IMR-90 (cell line): Measurements from ENCODE around the gene SIGLEC11. TPM values are rescaled to one million over a fixed set of nuclear protein-coding genes. Genes with fewer than 3 reads are reported as not detected.

Source experiments
- ATAC-seq: fragments of 200-7000 bp; cut with Tn5 transposase; 2 replicates; pipeline ENCODE4 v1.9.1; 2020; ENCODE audit warnings: low read depth, mild to moderate bottlenecking, moderate library complexity
- BruUV-seq: library from RNA; stranded (reverse); fragments of 400-500 nt; replicated peaks from 2 replicates; lab custom pipeline; 2021; lab: Mats Ljungman, UMichigan
- CTCF ChIA-PET: fragments of 300-600 bp; formaldehyde crosslinking; extraction: SDS; loops from one replicate; lab custom pipeline; 2021; ENCODE audit warnings: antibody characterized with exemption; lab: Yijun Ruan, JAX
- POLR2A ChIA-PET: fragments of 300-600 bp; sonication (Branson Sonifier 250); formaldehyde crosslinking; loops from one replicate; lab custom pipeline; 2022; ENCODE audit warnings: antibody characterized with exemption; ENCODE audit not compliant: unreplicated experiment; lab: Charles Lee
- DNase-seq: peaks from one replicate; pipeline ENCODE4 v3.0.0; 2013
- H2AFZ ChIP-seq: replicated peaks from 2 replicates; pipeline ENCODE3; 2013; ENCODE audit warnings: low read length, mild to moderate bottlenecking; ENCODE audit not compliant: poor library complexity
- H2AK5ac ChIP-seq: 2 replicates; pipeline ENCODE4 v1.6.1; 2013; ENCODE audit warnings: low read depth, low read length, inconsistent platforms
- H2AK9ac ChIP-seq: replicated peaks from 2 replicates; pipeline ENCODE3; 2013; ENCODE audit warnings: mild to moderate bottlenecking, low read depth, low read length, moderate library complexity; ENCODE audit not compliant: poor library complexity
- H2BK120ac ChIP-seq: 2 replicates; pipeline ENCODE4 v1.6.1; 2013; ENCODE audit warnings: low read depth, low read length, inconsistent platforms
- H2BK15ac ChIP-seq: 3 replicates; pipeline ENCODE4 v1.6.1; 2013; ENCODE audit warnings: low read depth, low read length, inconsistent platforms
- H2BK20ac ChIP-seq: 2 replicates; pipeline ENCODE4 v1.6.1; 2013; ENCODE audit warnings: low read depth, mild to moderate bottlenecking, inconsistent platforms, low read length, moderate library complexity
- H2BK5ac ChIP-seq: 2 replicates; pipeline ENCODE4 v1.6.1; 2013; ENCODE audit warnings: mild to moderate bottlenecking, low read depth, low read length, inconsistent platforms; ENCODE audit not compliant: poor library complexity, severe bottlenecking
- H3K14ac ChIP-seq: replicated peaks from 2 replicates; pipeline ENCODE4 v1.6.1; 2013; ENCODE audit warnings: low read depth, low read length, inconsistent platforms
- H3K18ac ChIP-seq: 2 replicates; pipeline ENCODE4 v1.6.1; 2013; ENCODE audit warnings: low read depth, low read length, control low read depth
- H3K23ac ChIP-seq: 2 replicates; pipeline ENCODE4 v1.6.1; 2013; ENCODE audit warnings: low read depth, low read length, inconsistent platforms
- H3K27ac ChIP-seq: 2 replicates; pipeline ENCODE4 v1.5.1; 2013; ENCODE audit warnings: mild to moderate bottlenecking, control low read depth, low read length; ENCODE audit not compliant: insufficient read depth
- H3K27me3 ChIP-seq: 2 replicates; pipeline ENCODE4 v1.6.1; 2013; ENCODE audit warnings: low read length; ENCODE audit not compliant: control insufficient read depth, insufficient read depth
- H3K36me3 ChIP-seq: 2 replicates; pipeline ENCODE4 v1.6.1; 2013; ENCODE audit warnings: low read length, mixed read lengths; ENCODE audit not compliant: control insufficient read depth, insufficient read depth
- H3K4ac ChIP-seq: 2 replicates; pipeline ENCODE4 v1.6.1; 2013; ENCODE audit warnings: low read depth, low read length, inconsistent platforms
- H3K4me1 ChIP-seq: 2 replicates; pipeline ENCODE4 v1.6.1; 2013; ENCODE audit warnings: low read length, mixed read lengths; ENCODE audit not compliant: control insufficient read depth, insufficient read depth
- H3K4me2 ChIP-seq: 2 replicates; pipeline ENCODE4 v1.6.1; 2013; ENCODE audit warnings: low read depth, mild to moderate bottlenecking, control low read depth, low read length, moderate library complexity
- H3K4me3 ChIP-seq: 2 replicates; pipeline ENCODE4 v1.5.1; 2013; ENCODE audit warnings: low read depth, mild to moderate bottlenecking, control low read depth, low read length, moderate library complexity; ENCODE audit not compliant: insufficient read depth
- H3K56ac ChIP-seq: 2 replicates; pipeline ENCODE4 v1.6.1; 2013; ENCODE audit warnings: low read length, inconsistent platforms; ENCODE audit not compliant: insufficient read depth; ENCODE audit errors: extremely low read depth
- H3K79me1 ChIP-seq, 2 experiments: 2 replicates each; pipeline ENCODE4 v1.6.1; 2013; ENCODE audit warnings: low read length in 2 of 2, inconsistent platforms in 1 of 2, low read depth in 1 of 2
- H3K9ac ChIP-seq: 2 replicates; pipeline ENCODE4 v1.6.1; 2013; ENCODE audit warnings: low read depth, low read length, control low read depth
- H3K9me1 ChIP-seq: 2 replicates; pipeline ENCODE4 v1.6.1; 2013; ENCODE audit warnings: low read length, inconsistent platforms; ENCODE audit not compliant: insufficient read depth
- H3K9me3 ChIP-seq: 2 replicates; pipeline ENCODE4 v1.6.1; 2013; ENCODE audit warnings: low read length; ENCODE audit not compliant: control insufficient read depth, insufficient read depth
- H4K20me1 ChIP-seq: 2 replicates; pipeline ENCODE4 v1.6.1; 2013; ENCODE audit warnings: low read length, inconsistent platforms; ENCODE audit not compliant: insufficient read depth
- H4K5ac ChIP-seq: 2 replicates; pipeline ENCODE4 v1.6.1; 2013; ENCODE audit warnings: mild to moderate bottlenecking, low read depth, low read length, control low read depth
- H4K8ac ChIP-seq, 2 experiments: 2 replicates each; pipeline ENCODE4 v1.6.1; 2013; ENCODE audit warnings: low read depth in 2 of 2, low read length in 2 of 2, control low read depth in 1 of 2, inconsistent platforms in 1 of 2
- H4K91ac ChIP-seq: 2 replicates; pipeline ENCODE4 v1.6.1; 2013; ENCODE audit warnings: low read depth, low read length, inconsistent platforms; ENCODE audit not compliant: insufficient read depth
- MAZ ChIP-seq: IDR thresholded peaks from 2 replicates; pipeline ENCODE4 v1.6.1; 2012; ENCODE audit warnings: low read depth, mild to moderate bottlenecking, low read length, improper control_type of control experiment, moderate library complexity, borderline replicate concordance
- MXI1 ChIP-seq: IDR thresholded peaks from 2 replicates; pipeline ENCODE4 v1.6.1; 2012; ENCODE audit warnings: low read depth, mild to moderate bottlenecking, low read length, moderate library complexity, borderline replicate concordance
- POLR2A ChIP-seq: IDR thresholded peaks from 2 replicates; pipeline ENCODE4 v1.6.1; 2012; ENCODE audit warnings: mild to moderate bottlenecking, low read depth, low read length
- WGBS, 2 experiments: methylation state at CpG; one replicate each; pipeline versions ENCODE4 v1.1.5 to v1.1.7; 2013; ENCODE audit warnings: missing lambda C conversion rate in 2 of 2; ENCODE audit not compliant: insufficient read length in 1 of 2; ENCODE audit errors: extremely low coverage in 2 of 2; 5-methylcytosine and 5-hydroxymethylcytosine counted together
- dilution Hi-C: fragments of 300-500 bp; cut with HindIII; formaldehyde crosslinking; loops from one replicate; pipeline ENCODE4 v1.14.3; 2018; ENCODE audit warnings: low sequenced_read_pairs; ENCODE audit not compliant: unreplicated experiment
- in situ Hi-C: fragments of 300-500 bp; cut with MboI; formaldehyde crosslinking; loops from 3 replicates; pipeline ENCODE4 v1.14.3; 2019; ENCODE audit warnings: low sequenced_read_pairs, inconsistent platforms, mixed read lengths
- intact Hi-C: fragments of 100-400 bp; cut with micrococcal nuclease; formaldehyde crosslinking; loops from 2 replicates; pipeline ENCODE4 v1.10.0; 2022
- polyA plus RNA-seq, 3 experiments: library from polyadenylated mRNA; depleted of rRNA; stranded (reverse); fragments of >200 nt; gene quantifications; 2 replicates each; pipeline ENCODE4 v1.2.3, GENCODE V29; 2012; ENCODE audit warnings: low replicate concordance in 1 of 3
- total RNA-seq: library from RNA; depleted of rRNA; stranded (reverse); fragments of >200 nt; gene quantifications from 2 replicates; pipeline ENCODE4 v1.2.3, GENCODE V29; 2012

The SIGLEC11 gene
- total and polyA plus RNA-seq, 2 of the 4 experiments (the other 2 are of a cell fraction): not detected

DNA sequence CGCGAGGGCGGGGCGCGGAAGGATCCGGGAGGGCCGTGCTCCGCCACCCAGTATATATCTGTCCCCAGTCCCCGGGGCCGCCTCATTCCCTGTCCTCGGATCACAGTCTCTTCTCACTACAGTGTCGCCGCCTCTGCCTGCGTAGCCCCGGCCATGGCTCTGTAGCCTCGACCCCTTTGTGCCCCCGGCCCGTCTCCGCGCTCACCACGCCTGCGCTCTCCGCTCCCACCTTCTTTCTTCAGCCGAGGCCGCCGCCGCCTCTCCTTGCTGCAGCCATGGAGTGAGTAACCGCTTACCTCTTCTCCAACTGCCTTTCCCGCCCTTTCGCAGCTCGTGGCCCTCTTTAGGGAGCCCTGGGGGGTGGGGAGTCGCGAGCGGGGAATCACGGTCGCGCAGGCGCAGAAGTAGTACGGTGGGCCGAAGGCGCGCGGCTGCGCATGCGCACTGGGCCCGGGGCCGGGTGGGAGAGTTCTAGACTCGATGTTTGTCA lies 31.8 kb downstream of the SIGLEC11 start, which contains the start of the genes ATF5 and NUP62:
Gene ATF5 (plus strand): TSS at position 85 of the 490 bp plus-strand sequence. CDS start 1,646 bp downstream, outside the sequence.
Gene NUP62 (minus strand): TSS at position 384 of the 490 bp plus-strand sequence. CDS start 19,697 bp downstream, outside the sequence.
- CTCF ChIA-PET: no interaction called here
- intact Hi-C loops: no loop called here

More for the DNA sequence above, 31.8 kb downstream of the SIGLEC11 start, which contains the start of the genes ATF5 and NUP62:
- Histone ChIP-seq H3K9me3 (no peaks in the 10 kb centered on the region), H2AFZ (peak within 1 kb of the TSS; percentile 98), H3K4me2 (peak within 1 kb of the TSS; percentile 96), H3K9me1 (peaks cover 14% of the 10 kb centered on the region), H2AK5ac (peak within 1 kb of the TSS; percentile 96), H2BK120ac (peak within 1 kb of the TSS; percentile 91), H3K4me3 (peak within 1 kb of the TSS; percentile 80), H3K14ac (peak within 1 kb of the TSS; percentile 96), H3K4me1 (peaks cover 4% of the 10 kb centered on the region), H3K27ac (peak within 1 kb of the TSS; percentile 75), H4K8ac (peak within 1 kb of the TSS; percentile 82 to 98), H3K4ac (peak within 1 kb of the TSS; percentile 97), H3K18ac (peak within 1 kb of the TSS; percentile 79), H3K79me1 (peaks cover 16 to 44% of the 10 kb centered on the region in 2 experiments), H2AK9ac (peak within 1 kb of the TSS; percentile 100), H3K9ac (peak within 1 kb of the TSS; percentile 83), H2BK15ac (peak within 1 kb of the TSS; percentile 77; the same call in 1 of the 3 replicates), H3K23ac (peak within 1 kb of the TSS; percentile 93), H3K36me3 (peaks cover 17% of the 10 kb centered on the region), H4K91ac (peak within 1 kb of the TSS; percentile 93), H2BK5ac (peak within 1 kb of the TSS; percentile 92), H4K5ac (peak within 1 kb of the TSS; percentile 73), H2BK20ac (peak within 1 kb of the TSS; percentile 72; the same call in 1 of the 2 replicates), H4K20me1 (peaks cover 10% of the 10 kb centered on the region; the same call in 1 of the 2 replicates), H3K27me3 (no peaks in the 10 kb centered on the region), H3K56ac (peak within 1 kb of the TSS; percentile 91)
- BruUV-seq: TSS peak; percentile 81
- TF ChIP-seq POLR2A (peak; percentile 77), MXI1 (no peak), MAZ (peak; percentile 60; the same call in 1 of the 2 replicates)
- in situ Hi-C loops (no loop called here), dilution Hi-C loops (no loop called here)
- 0% methylated on average over 14 of the region's 48 CpGs; no CpG with 5 or more reads in 1 of the 2 experiments for WGBS, 2 experiments
- peak; percentile 75 for DNase-seq
- ATAC-seq: peak; percentile 59
- POLR2A ChIA-PET: interaction anchor here (1.0 kb wide), 1 partner anchor 60 kb away, joined by 7 read pairs; no protein-coding TSS in a partner anchor
